ENCODE results near the gene SUSD3.

SUSD3 gene

DNA sequence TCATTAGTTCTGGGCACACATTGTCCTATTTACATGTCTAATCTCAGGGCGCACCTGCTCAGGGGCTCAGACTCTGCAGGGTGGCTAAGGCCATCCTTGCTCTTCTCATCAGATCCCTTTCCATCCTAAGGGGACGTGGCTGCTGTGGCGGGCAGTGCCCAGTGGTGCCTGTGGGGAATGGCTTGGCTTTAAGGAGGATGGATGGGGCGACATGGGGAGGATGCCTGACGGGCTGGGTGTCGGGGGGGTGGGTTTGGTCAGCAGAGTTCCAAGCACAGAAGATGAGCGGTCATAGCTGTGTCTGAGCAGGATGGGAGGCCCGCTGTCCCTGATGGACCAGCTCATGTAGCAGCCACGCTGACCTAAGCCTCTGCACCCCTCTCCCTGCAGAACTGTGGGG, 40.9 kb upstream of the SUSD3 start:
- H3K9me3 ChIP-seq (ENCODE audit: low read depth, low read length) = no peaks in the 10 kb centered on the region
- H3K27ac ChIP-seq = no peak overlapping the region
- H3K36me3 ChIP-seq (ENCODE audit: insufficient read depth, low read length) = no peaks in the 10 kb centered on the region
- H3K9ac ChIP-seq (ENCODE audit: insufficient read length) = no peak overlapping the region
- no peak for TF ChIP-seq FOXP2 (optimal IDR thresholded peaks at IDR 0.05; ENCODE audit: control extremely low read depth, extremely low read length, insufficient read depth)
- no peak for TF ChIP-seq POLR2AphosphoS5 (IDR thresholded peaks at IDR 0.05; ENCODE audit: borderline replicate concordance, low read depth, low read length)
- no peak for TF ChIP-seq EZH2 (IDR thresholded peaks at IDR 0.05)
- DNase-seq (ENCODE audit: low read depth, low spot score) = no peak
- H3K4me3 ChIP-seq = no peak overlapping the region

DNA sequence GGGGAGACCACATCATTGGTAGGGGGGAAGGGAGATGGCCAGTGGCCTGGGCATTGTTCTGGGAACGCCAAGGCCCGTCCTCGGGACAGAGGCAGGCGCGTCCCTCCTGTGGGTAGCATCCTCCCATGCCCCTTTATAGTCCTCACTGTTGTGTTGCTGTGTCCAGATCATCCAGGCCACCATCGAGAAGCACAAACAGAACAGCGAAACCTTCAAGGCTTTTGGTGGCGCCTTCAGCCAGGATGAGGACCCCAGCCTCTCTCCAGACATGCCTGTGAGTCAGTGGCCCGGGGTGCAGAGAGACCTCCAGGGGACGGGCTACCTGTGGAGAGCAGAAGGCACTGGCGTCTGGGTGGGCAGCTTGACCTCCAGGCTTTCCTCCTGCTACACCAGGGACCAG, 38.4 kb upstream of the SUSD3 start:
- no peak for TF ChIP-seq FOXP2 (optimal IDR thresholded peaks at IDR 0.05; ENCODE audit: control extremely low read depth, extremely low read length, insufficient read depth)
- no peak overlapping the region for H3K4me3 ChIP-seq
- H3K9me3 ChIP-seq (ENCODE audit: low read depth, low read length) = no peaks in the 10 kb centered on the region
- no peak for DNase-seq (ENCODE audit: low read depth, low spot score)
- no peaks in the 10 kb centered on the region for H3K36me3 ChIP-seq (ENCODE audit: insufficient read depth, low read length)
- H3K9ac ChIP-seq (ENCODE audit: insufficient read length) = no peak overlapping the region
- H3K27ac ChIP-seq = no peak overlapping the region

DNA sequence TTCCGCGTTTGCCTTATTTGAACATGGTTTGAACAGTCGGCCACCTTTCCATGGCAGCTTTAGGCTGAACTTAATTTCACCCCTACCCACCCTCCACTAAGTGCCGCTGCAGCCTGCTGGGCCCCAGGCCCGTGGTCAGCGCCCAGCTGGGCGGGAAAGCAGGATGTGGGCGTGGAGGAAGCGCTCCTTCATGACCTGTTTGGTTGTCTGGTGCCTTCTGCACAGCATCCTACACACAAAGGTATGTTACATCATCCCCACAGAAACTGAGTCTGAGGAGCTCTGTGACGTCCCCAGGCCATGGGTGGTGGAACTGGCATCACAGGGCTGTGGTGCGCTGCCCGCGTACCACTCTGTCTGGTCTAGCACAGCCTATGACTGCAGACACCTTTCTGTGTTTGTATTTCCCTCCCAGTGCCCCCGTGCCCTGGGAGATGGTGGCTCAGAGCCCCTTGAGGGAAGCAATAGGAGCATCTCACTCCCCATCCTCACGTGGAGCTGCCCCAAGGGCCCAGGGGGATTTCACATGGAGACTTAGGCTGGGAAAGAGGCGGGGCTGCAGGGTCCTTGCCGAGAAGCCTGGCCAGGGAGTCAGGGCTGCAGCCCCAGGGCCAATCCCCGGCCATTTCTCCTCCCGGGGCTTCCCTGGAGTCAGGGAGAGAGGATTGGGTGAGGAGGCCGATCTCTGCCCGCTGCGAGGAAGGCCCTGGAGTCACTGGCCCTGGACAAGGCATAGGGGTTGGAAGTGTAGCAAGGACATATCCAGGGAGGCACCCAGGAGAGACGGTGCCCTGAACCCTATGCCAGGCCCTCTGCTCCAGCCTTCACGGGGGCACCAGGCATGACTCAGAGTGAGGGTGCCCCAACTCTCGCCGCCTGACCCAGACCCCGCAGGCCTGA, 37.5 kb upstream of the SUSD3 start:
- no peak overlapping the region for H3K27ac ChIP-seq

DNA sequence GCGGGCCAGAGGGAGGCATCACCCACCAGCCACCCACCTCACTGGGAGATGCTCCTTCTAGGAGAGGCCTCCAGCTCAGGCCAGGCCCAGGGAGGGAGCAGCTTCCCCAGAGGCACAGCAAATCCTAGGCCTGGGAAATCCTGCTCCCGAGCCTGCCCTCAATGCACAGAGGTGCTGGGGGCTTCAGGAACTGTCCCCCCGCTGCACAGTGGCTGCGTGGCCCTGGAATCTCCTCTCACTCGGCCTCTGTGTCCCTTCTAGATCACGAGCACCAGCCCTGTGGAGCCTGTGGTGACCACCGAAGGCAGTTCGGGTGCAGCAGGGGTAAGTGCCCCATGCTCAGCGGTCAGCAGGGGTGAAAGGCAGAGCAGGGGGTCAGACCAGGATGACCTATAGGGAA, 36.4 kb upstream of the SUSD3 start:
- Histone ChIP-seq H3K27ac (no peak overlapping the region), H3K9me3 (ENCODE audit: low read depth, low read length) (no peaks in the 10 kb centered on the region), H3K9ac (ENCODE audit: insufficient read length) (no peak overlapping the region), H3K36me3 (ENCODE audit: insufficient read depth, low read length) (no peaks in the 10 kb centered on the region), H3K4me3 (no peak overlapping the region)
- TF ChIP-seq EZH2 (IDR thresholded peaks at IDR 0.05) (no peak), FOXP2 (optimal IDR thresholded peaks at IDR 0.05; ENCODE audit: control extremely low read depth, extremely low read length, insufficient read depth) (no peak), POLR2AphosphoS5 (IDR thresholded peaks at IDR 0.05; ENCODE audit: borderline replicate concordance, low read depth, low read length) (no peak)
- DNase-seq (ENCODE audit: low read depth, low spot score) = no peak

More for the DNA sequence above, 37.5 kb upstream of the SUSD3 start:
- DNase-seq (ENCODE audit: low read depth, low spot score) = no peak
- Histone ChIP-seq H3K9me3 (ENCODE audit: low read depth, low read length) (no peaks in the 10 kb centered on the region), H3K4me3 (no peak overlapping the region), H3K9ac (ENCODE audit: insufficient read length) (no peak overlapping the region), H3K36me3 (ENCODE audit: insufficient read depth, low read length) (no peaks in the 10 kb centered on the region)
- TF ChIP-seq POLR2AphosphoS5 (IDR thresholded peaks at IDR 0.05; ENCODE audit: borderline replicate concordance, low read depth, low read length) (no peak), FOXP2 (optimal IDR thresholded peaks at IDR 0.05; ENCODE audit: control extremely low read depth, extremely low read length, insufficient read depth) (no peak), EZH2 (IDR thresholded peaks at IDR 0.05) (no peak)

DNA sequence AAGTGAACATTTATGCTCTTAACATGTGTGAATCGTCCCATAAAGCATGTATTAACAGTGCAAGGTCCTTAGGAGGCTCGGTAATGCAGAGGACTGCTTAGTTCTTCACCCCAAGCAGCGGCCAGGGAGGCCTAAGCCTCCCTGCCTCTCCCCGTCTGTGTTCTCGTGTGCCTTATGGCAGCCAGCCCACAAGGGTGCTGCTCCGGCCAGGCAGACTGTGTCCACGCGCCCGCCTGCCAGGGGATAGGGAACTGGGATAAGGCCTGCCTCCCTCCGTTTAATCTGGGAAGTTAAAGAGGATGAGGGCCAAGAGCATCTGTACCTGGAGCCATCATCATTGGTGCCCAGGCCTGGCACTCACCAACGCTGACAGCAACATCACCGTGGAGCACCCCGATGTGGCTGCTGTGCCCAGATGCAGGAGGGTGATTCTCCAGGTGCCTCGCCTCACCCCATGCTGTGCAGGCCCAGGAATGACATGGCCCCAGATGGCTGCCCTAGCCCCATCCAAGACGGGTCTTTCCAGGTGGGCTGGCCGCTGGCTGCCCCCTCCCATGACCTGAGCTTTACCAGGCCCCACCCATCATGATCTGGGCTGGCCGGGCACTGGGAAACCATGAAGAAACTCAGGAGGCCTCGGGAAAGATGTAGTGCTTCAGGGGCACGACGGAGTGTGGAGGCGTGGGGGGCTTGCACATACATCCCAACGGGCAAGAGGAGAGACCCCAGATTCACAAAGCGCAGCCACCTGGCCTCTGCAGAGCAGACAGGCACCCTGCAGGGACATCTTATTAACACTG, 35.6 kb upstream of the SUSD3 start:
- Histone ChIP-seq H3K9me3 (ENCODE audit: low read depth, low read length) (no peaks in the 10 kb centered on the region), H3K36me3 (ENCODE audit: insufficient read depth, low read length) (no peaks in the 10 kb centered on the region), H3K4me3 (no peak overlapping the region), H3K9ac (ENCODE audit: insufficient read length) (no peak overlapping the region), H3K27ac (no peak overlapping the region)
- TF ChIP-seq POLR2AphosphoS5 (IDR thresholded peaks at IDR 0.05; ENCODE audit: borderline replicate concordance, low read depth, low read length) = no peak
- no peak for TF ChIP-seq EZH2 (IDR thresholded peaks at IDR 0.05)
- TF ChIP-seq FOXP2 (optimal IDR thresholded peaks at IDR 0.05; ENCODE audit: control extremely low read depth, extremely low read length, insufficient read depth) = no peak
- DNase-seq (ENCODE audit: low read depth, low spot score) = no peak

DNA sequence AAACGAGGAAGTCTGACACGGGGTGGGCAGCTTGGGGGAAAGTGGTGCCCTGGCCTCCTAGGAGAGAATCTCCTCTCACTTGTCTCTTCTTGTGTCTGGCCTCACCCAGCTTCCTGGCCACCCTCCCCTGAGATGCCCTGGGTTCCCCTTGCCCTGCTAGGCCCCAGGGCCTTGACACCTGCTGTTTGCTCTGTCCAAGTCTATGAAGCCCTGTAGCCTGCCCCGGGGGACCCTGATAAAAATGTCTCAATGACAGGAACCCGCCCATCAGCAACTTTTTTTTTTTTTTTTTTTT, 35.0 kb upstream of the SUSD3 start:
- Histone ChIP-seq H3K4me3 (no peak overlapping the region), H3K9ac (ENCODE audit: insufficient read length) (no peak overlapping the region), H3K27ac (no peak overlapping the region), H3K9me3 (ENCODE audit: low read depth, low read length) (no peaks in the 10 kb centered on the region), H3K36me3 (ENCODE audit: insufficient read depth, low read length) (no peaks in the 10 kb centered on the region)
- no peak for DNase-seq (ENCODE audit: low read depth, low spot score)
- no peak for TF ChIP-seq EZH2 (IDR thresholded peaks at IDR 0.05)
- TF ChIP-seq POLR2AphosphoS5 (IDR thresholded peaks at IDR 0.05; ENCODE audit: borderline replicate concordance, low read depth, low read length) = no peak
- TF ChIP-seq FOXP2 (optimal IDR thresholded peaks at IDR 0.05; ENCODE audit: control extremely low read depth, extremely low read length, insufficient read depth) = no peak

DNA sequence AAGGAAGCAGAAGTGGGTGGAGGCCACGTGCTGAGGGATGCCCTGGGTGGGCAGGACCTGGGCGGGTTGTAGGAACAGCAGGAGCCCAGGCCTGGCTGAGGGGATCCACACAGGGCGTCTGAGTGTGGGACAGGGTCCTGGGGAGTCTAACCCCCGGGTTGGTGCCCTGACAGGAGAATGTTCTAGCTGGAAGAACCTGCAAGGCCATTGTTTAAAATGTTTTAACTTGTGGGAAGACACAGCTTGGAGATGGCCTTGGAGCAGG, 33.9 kb upstream of the SUSD3 start:
- Histone ChIP-seq H3K27ac (no peak overlapping the region), H3K36me3 (ENCODE audit: insufficient read depth, low read length) (no peaks in the 10 kb centered on the region), H3K9ac (ENCODE audit: insufficient read length) (no peak overlapping the region), H3K9me3 (ENCODE audit: low read depth, low read length) (no peaks in the 10 kb centered on the region), H3K4me3 (no peak overlapping the region)
- DNase-seq (ENCODE audit: low read depth, low spot score) = no peak
- TF ChIP-seq POLR2AphosphoS5 (IDR thresholded peaks at IDR 0.05; ENCODE audit: borderline replicate concordance, low read depth, low read length) (no peak), EZH2 (IDR thresholded peaks at IDR 0.05) (no peak), FOXP2 (optimal IDR thresholded peaks at IDR 0.05; ENCODE audit: control extremely low read depth, extremely low read length, insufficient read depth) (no peak)

DNA sequence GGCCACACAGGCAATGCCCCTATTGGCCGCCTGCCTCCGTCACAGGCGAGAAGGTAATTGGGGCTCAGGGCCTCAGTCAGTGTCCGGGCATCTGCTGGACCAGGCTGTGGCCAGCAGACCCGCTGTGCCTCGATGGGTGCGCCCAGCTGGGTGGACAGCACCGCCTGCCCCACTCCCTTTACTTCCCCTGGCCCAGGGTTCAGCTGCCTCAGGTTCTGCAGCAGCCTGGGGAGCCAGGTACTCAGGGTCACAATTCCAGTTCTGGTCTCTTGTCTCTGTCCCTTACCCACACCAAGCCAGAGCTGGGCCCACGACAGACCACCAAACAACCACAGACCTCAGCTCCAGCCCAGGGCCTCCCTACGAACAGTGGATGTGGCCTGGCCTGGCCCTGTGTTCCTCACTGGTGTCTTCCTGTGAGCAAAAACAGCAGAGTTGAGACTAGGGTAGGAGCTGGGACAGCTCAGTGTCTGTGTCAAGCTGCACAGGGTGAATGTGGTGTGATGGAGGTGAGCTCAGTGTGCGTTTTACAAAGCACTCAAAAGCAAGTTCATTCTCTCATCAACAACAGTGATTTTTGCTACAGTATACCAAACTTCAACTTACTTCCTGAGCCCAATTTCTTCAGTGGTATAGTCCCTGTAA, 33.4 kb upstream of the SUSD3 start:
- TF ChIP-seq POLR2AphosphoS5 (IDR thresholded peaks at IDR 0.05; ENCODE audit: borderline replicate concordance, low read depth, low read length) (no peak), EZH2 (IDR thresholded peaks at IDR 0.05) (no peak), FOXP2 (optimal IDR thresholded peaks at IDR 0.05; ENCODE audit: control extremely low read depth, extremely low read length, insufficient read depth) (no peak)
- Histone ChIP-seq H3K9me3 (ENCODE audit: low read depth, low read length) (no peaks in the 10 kb centered on the region), H3K4me3 (no peak overlapping the region), H3K27ac (no peak overlapping the region), H3K36me3 (ENCODE audit: insufficient read depth, low read length) (no peaks in the 10 kb centered on the region), H3K9ac (ENCODE audit: insufficient read length) (no peak overlapping the region)
- DNase-seq (ENCODE audit: low read depth, low spot score) = no peak
